ENCODE results near the gene GFPT2.

GFPT2 gene

GRCh38 chr5:180375291-180375690 lies 22.2 kb upstream of the GFPT2 start:
- POLR2A ChIA-PET: no interaction called here
- DNase-seq (ENCODE audit: low read depth, low spot score): no peak
- TF ChIP-seq CTCF (IDR thresholded peaks at IDR 0.05; ENCODE audit: insufficient read depth, low read length, missing control alignments): no peak
- CTCF ChIA-PET: no interaction called here
- H3K4me3 ChIP-seq (ENCODE audit: low read depth, low read length): no peak overlapping the region

- ChIA-PET POLR2A (no interaction called here), CTCF (interaction anchor here (1.0 kb wide), 1 partner anchor 45 kb away, joined by 3 read pairs; no protein-coding TSS in a partner anchor)
- no peak for DNase-seq (ENCODE audit: low read depth, low spot score)
- H3K4me3 ChIP-seq (ENCODE audit: low read depth, low read length): no peak overlapping the region
- no peak for TF ChIP-seq CTCF (IDR thresholded peaks at IDR 0.05; ENCODE audit: insufficient read depth, low read length, missing control alignments)
These were observed 20.7 kb upstream of the GFPT2 start for GRCh38 chr5:180373870-180374269.

- POLR2A ChIA-PET: no interaction called here
- CTCF ChIA-PET: interaction anchor here (1.0 kb wide), 1 partner anchor 45 kb away, joined by 3 read pairs; no protein-coding TSS in a partner anchor
- no peak for DNase-seq (ENCODE audit: low read depth, low spot score)
These were observed 20.3 kb upstream of the GFPT2 start for GRCh38 chr5:180373454-180373853.

GRCh38 chr5:180371949-180372348 lies 18.8 kb upstream of the GFPT2 start:
- POLR2A ChIA-PET: interaction anchor here (1.3 kb wide), 1 partner anchor 18 kb away, joined by 4 read pairs; the partner anchor contains the start of gene GFPT2
- no peak overlapping the region for H3K4me3 ChIP-seq (ENCODE audit: low read depth, low read length)
- no peak for DNase-seq (ENCODE audit: low read depth, low spot score)
- TF ChIP-seq CTCF (IDR thresholded peaks at IDR 0.05; ENCODE audit: insufficient read depth, low read length, missing control alignments): no peak
- CTCF ChIA-PET: no interaction called here

More at GRCh38 chr5:180373454-180373853, 20.3 kb upstream of the GFPT2 start:
- H3K4me3 ChIP-seq (ENCODE audit: low read depth, low read length): no peak overlapping the region
- no peak for TF ChIP-seq CTCF (IDR thresholded peaks at IDR 0.05; ENCODE audit: insufficient read depth, low read length, missing control alignments)

GRCh38 chr5:180370861-180371641 lies 17.9 kb upstream of the GFPT2 start:
- CTCF ChIA-PET: interaction anchor here (0.8 kb wide), 1 partner anchor 100 kb away, joined by 3 read pairs; no protein-coding TSS in a partner anchor
- no peak overlapping the region for H3K4me3 ChIP-seq (ENCODE audit: low read depth, low read length)
- no peak for DNase-seq (ENCODE audit: low read depth, low spot score)
- POLR2A ChIA-PET: interaction anchor here (1.0 to 1.3 kb wide), 2 partner anchors 18 kb away, joined by 4 read pairs; partner anchors contain the start of gene GFPT2
- no peak for TF ChIP-seq CTCF (IDR thresholded peaks at IDR 0.05; ENCODE audit: insufficient read depth, low read length, missing control alignments)

GRCh38 chr5:180367991-180368390 lies 14.9 kb upstream of the GFPT2 start:
- no peak for DNase-seq (ENCODE audit: low read depth, low spot score)
- H3K4me3 ChIP-seq (ENCODE audit: low read depth, low read length): no peak overlapping the region
- POLR2A ChIA-PET: no interaction called here
- TF ChIP-seq CTCF (IDR thresholded peaks at IDR 0.05; ENCODE audit: insufficient read depth, low read length, missing control alignments): no peak
- CTCF ChIA-PET: no interaction called here
